K562 (cell line): ENCODE results near the gene ODAM. TPM values are rescaled to one million over a fixed set of nuclear protein-coding genes. Genes with fewer than 3 reads are reported as not detected.

Source experiments
- ATAC-seq: fragments of 200-7000 bp; cut with Tn5 transposase; 3 replicates; pipeline ENCODE4 v1.9.1; 2020; ENCODE audit warnings: moderate library complexity
- BruUV-seq: library from RNA; stranded (reverse); fragments of 400-500 nt; replicated peaks from 2 replicates; lab custom pipeline; 2021; lab: Mats Ljungman, UMichigan
- CTCF ChIA-PET: fragments of 300-600 bp; formaldehyde crosslinking; extraction: SDS; loops from one replicate; lab custom pipeline; 2021; ENCODE audit warnings: low intra/inter-chr PET ratio; lab: Yijun Ruan, JAX
- POLR2A ChIA-PET: fragments of 300-600, 350-650 bp; sonication (Branson Sonifier 250); formaldehyde crosslinking; extraction: SDS; loops from one replicate; lab custom pipeline; 2021; ENCODE audit warnings: antibody characterized with exemption, inconsistent platforms; lab: Yijun Ruan, JAX
- DNase-seq, 4 experiments: peaks; one replicate each; pipeline versions ENCODE4 v3.0.0 to v3.0.0-alpha.2; 2011 to 2018; ENCODE audit warnings: low spot score in 3 of 4, mixed read lengths in 3 of 4; ENCODE audit errors: extremely low read depth in 1 of 4
- FAIRE-seq: peaks from 2 replicates; lab custom pipeline; 2011; peaks lifted over from hg19 to GRCh38; lab: Jason Lieb, UNC
- H2AFZ ChIP-seq: 2 replicates; pipeline ENCODE4 v1.6.0; 2011; ENCODE audit warnings: low read depth, low read length, control low read depth, inconsistent platforms
- H3K27ac ChIP-seq: fragments of 200-600 bp; 3 replicates; pipeline ENCODE4 v1.8.0; 2011; ENCODE audit warnings: low read depth, mild to moderate bottlenecking, control low read depth, inconsistent platforms, low read length, moderate library complexity, mixed read lengths; ENCODE audit errors: extremely low read depth
- H3K27me3 ChIP-seq, 2 experiments: fragments of 300-600 bp in 1 of 2; 2 replicates in 1 of 2; 3 replicates in 1 of 2; pipeline versions ENCODE4 v1.6.0 to v1.8.0; 2011; ENCODE audit warnings: inconsistent platforms in 2 of 2, low read length in 2 of 2, mild to moderate bottlenecking in 1 of 2, mixed read lengths in 1 of 2, moderate library complexity in 1 of 2; ENCODE audit not compliant: control insufficient read depth in 2 of 2, insufficient read depth in 2 of 2
- H3K36me3 ChIP-seq: fragments of 300-600 bp; 3 replicates; pipeline ENCODE4 v1.8.0; 2011; ENCODE audit warnings: mild to moderate bottlenecking, low read length, inconsistent platforms; ENCODE audit not compliant: control insufficient read depth, insufficient read depth
- H3K4me1 ChIP-seq, 2 experiments: fragments of 200-600 bp in 1 of 2; replicated peaks in 1 of 2; 2 replicates in 1 of 2; 3 replicates in 1 of 2; pipeline versions ENCODE4 v1.5.1 to v1.8.0; 2011; ENCODE audit warnings: inconsistent platforms in 2 of 2, low read length in 2 of 2, mild to moderate bottlenecking in 1 of 2, mixed read lengths in 1 of 2, moderate library complexity in 1 of 2; ENCODE audit not compliant: control insufficient read depth in 2 of 2, insufficient read depth in 2 of 2
- H3K4me2 ChIP-seq: 2 replicates; pipeline ENCODE4 v1.6.1; 2011; ENCODE audit warnings: low read length, control low read depth, inconsistent platforms, mixed read lengths; ENCODE audit not compliant: insufficient read depth
- H3K4me3 ChIP-seq: fragments of 200-600 bp; sonication (generic), shearing (Covaris generic); 2 replicates; pipeline ENCODE4 v1.5.1; 2016; ENCODE audit warnings: control low read depth, inconsistent platforms
- H3K79me2 ChIP-seq: fragments of 200-600 bp; 3 replicates; pipeline ENCODE4 v1.8.0; 2011; ENCODE audit warnings: low read length, inconsistent platforms; ENCODE audit not compliant: control insufficient read depth, insufficient read depth
- H3K9ac ChIP-seq, 2 experiments: 2 replicates each; pipeline versions ENCODE4 v1.6.0 to v1.6.1; 2011; ENCODE audit warnings: low read depth in 2 of 2, low read length in 2 of 2, control low read depth in 1 of 2, inconsistent platforms in 1 of 2, mild to moderate bottlenecking in 1 of 2, mixed read lengths in 1 of 2; ENCODE audit not compliant: insufficient read depth in 1 of 2
- H3K9me1 ChIP-seq: one replicate; pipeline ENCODE4 v1.6.0; 2011; ENCODE audit warnings: inconsistent platforms, mild to moderate bottlenecking, low read length, moderate library complexity; ENCODE audit not compliant: control insufficient read depth, insufficient read depth
- H3K9me3 ChIP-seq: replicated peaks from 2 replicates; pipeline ENCODE4 v1.5.1; 2011; ENCODE audit warnings: low read depth, low read length, inconsistent platforms; ENCODE audit not compliant: control insufficient read depth, insufficient read depth
- H4K20me1 ChIP-seq: replicated peaks from 2 replicates; pipeline ENCODE4 v1.6.1; 2011; ENCODE audit warnings: low read length, inconsistent platforms, mixed read lengths; ENCODE audit not compliant: control insufficient read depth, insufficient read depth
- CBX1 ChIP-seq: sonication (generic); IDR thresholded peaks from 2 replicates; pipeline ENCODE4 v1.6.1; 2016; ENCODE audit warnings: antibody characterized with exemption, low read depth, mild to moderate bottlenecking
- CBX8 ChIP-seq: fragments of 200-600 bp; sonication (generic); IDR thresholded peaks from 2 replicates; pipeline ENCODE4 v1.6.1; 2012; ENCODE audit warnings: borderline replicate concordance, mixed run types, low read depth, mild to moderate bottlenecking, moderate library complexity, mixed read lengths, low read length, control low read depth, inconsistent platforms; ENCODE audit not compliant: poor library complexity, severe bottlenecking; ENCODE audit errors: extremely low read depth
- RFX5 ChIP-seq: IDR thresholded peaks from 2 replicates; pipeline ENCODE4 v1.6.1; 2011; ENCODE audit warnings: low read depth, mild to moderate bottlenecking, improper control_type of control experiment, low read length
- ZBTB2 ChIP-seq: fragments of 450-650 bp; IDR thresholded peaks from 2 replicates; pipeline ENCODE4 v1.6.1; 2016; ENCODE audit warnings: antibody characterized with exemption
- ZBTB9 ChIP-seq: fragments of 450-650 bp; formaldehyde crosslinking; IDR thresholded peaks from 2 replicates; pipeline ENCODE4 v1.4.0; 2020; ENCODE audit warnings: mild to moderate bottlenecking, moderate library complexity
- ZFP36 ChIP-seq: fragments of 150-350 bp; IDR thresholded peaks from 2 replicates; pipeline ENCODE4 v1.6.1; 2018; ENCODE audit warnings: low read length, low read depth; ENCODE audit not compliant: partially characterized antibody
- ZNF41 ChIP-seq: fragments of 250-450 bp; sonication (Bioruptor Pico); conservative IDR thresholded peaks from 2 replicates; pipeline ENCODE4 v1.4.0; 2020; ENCODE audit warnings: mild to moderate bottlenecking
- ZNF561 ChIP-seq: fragments of 450-650 bp; formaldehyde crosslinking; conservative IDR thresholded peaks from 2 replicates; pipeline ENCODE4 v1.4.0; 2020; ENCODE audit warnings: mild to moderate bottlenecking, moderate library complexity
- ZNF592 ChIP-seq: fragments of 450-650 bp; IDR thresholded peaks from 2 replicates; pipeline ENCODE4 v1.6.1; 2017; ENCODE audit warnings: antibody characterized with exemption, mild to moderate bottlenecking
- WGBS: fragments of 100-300 bp; shearing (Covaris generic); methylation state at CpG from one replicate; pipeline ENCODE4 v1.1.6; 2016; ENCODE audit warnings: low coverage, mixed read lengths; ENCODE audit not compliant: insufficient coverage; ENCODE audit errors: missing lambda C conversion rate; 5-methylcytosine and 5-hydroxymethylcytosine counted together
- in situ Hi-C: fragments of 300-500 bp; cut with MboI; formaldehyde crosslinking; loops from 4 replicates; pipeline ENCODE4 v1.15.0; 2018; ENCODE audit warnings: inconsistent platforms, mixed read lengths
- intact Hi-C: fragments of 100-400 bp; cut with micrococcal nuclease; formaldehyde crosslinking; loops from 2 replicates; pipeline ENCODE4 v1.14.2; 2022
- polyA plus RNA-seq, 8 experiments: library from polyadenylated mRNA; depleted of rRNA in 4 of 8; stranded (reverse) in 5 of 8; unstranded in 3 of 8; fragments of >200 nt; fragmentation: Nextera tagmentation in 2 of 8; fragmentation: Illumina TruSeq in 1 of 8; extraction: Ambion mirVana in 2 of 8; extraction: Trizol in 1 of 8; gene quantifications; 2 replicates each; pipeline versions ENCODE4 v1.2.1 to v1.2.3, GENCODE V29; 2011 to 2014; ENCODE audit warnings: inconsistent platforms in 1 of 8, missing spikeins in 1 of 8
- total RNA-seq, 7 experiments: library from RNA; depleted of rRNA in 6 of 7; stranded (reverse); fragments of >200 nt in 6 of 7; fragmentation: Illumina TruSeq in 2 of 7; extraction: Trizol in 2 of 7; gene quantifications; 2 replicates each; pipeline versions ENCODE4 v1.2.1 to v1.2.3, GENCODE V29; 2011 to 2021; ENCODE audit warnings: low replicate concordance in 1 of 7

The ODAM gene
- total and polyA plus RNA-seq, 9 of the 15 experiments (the other 6 are each of a cell fraction or from before 2014, with no cell fraction given) = not detected

GRCh38 chr4:70152088-70152487 lies 43.4 kb upstream of the ODAM start:
- H3K4me3 ChIP-seq = no peak overlapping the region
- CTCF ChIA-PET = no interaction called here

More at GRCh38 chr4:70152088-70152487, 43.4 kb upstream of the ODAM start:
- TF ChIP-seq ZNF561 (CRISPR knock-in tag) = no peak
- TF ChIP-seq CBX1 = no peak
- TF ChIP-seq ZFP36 = no peak
- no peak for TF ChIP-seq RFX5
- no peak for TF ChIP-seq ZNF41 (CRISPR knock-in tag)
- no peak for TF ChIP-seq CBX8
- no peak for TF ChIP-seq ZBTB2
- no peak for TF ChIP-seq ZBTB9
- no peak for TF ChIP-seq ZNF592
- TF ChIP-seq, all 486 proteins: peak for 0
- ATAC-seq = no peak
- H3K9ac ChIP-seq = no peak overlapping the region
- no peaks in the 10 kb centered on the region for H3K9me1 ChIP-seq
- H3K79me2 ChIP-seq = no peaks in the 10 kb centered on the region
- H2AFZ ChIP-seq = no peak overlapping the region
- H3K4me2 ChIP-seq = no peak overlapping the region
- no peaks in the 10 kb centered on the region for H4K20me1 ChIP-seq
- BruUV-seq = no TSS peak
- H3K4me1 ChIP-seq = no peaks in the 10 kb centered on the region
- WGBS = 4% methylated on average over 2 of the region's 2 CpGs
- POLR2A ChIA-PET = no interaction called here
- no peaks in the 10 kb centered on the region for H3K9me3 ChIP-seq
- in situ Hi-C loops (no loop called here), intact Hi-C loops (no loop called here)
- no peaks in the 10 kb centered on the region for H3K27me3 ChIP-seq
- no peaks in the 10 kb centered on the region for H3K36me3 ChIP-seq
- no peak overlapping the region for H3K27ac ChIP-seq
- DNase-seq = no peak
- FAIRE-seq = no peak
